Measurements from ENCODE around the gene HDAC6.
"Not testable (repeated sequence)": the region's sequence is repeated elsewhere in the genome, so short reads cannot be mapped to it uniquely, and the experiment has no call there.

HDAC6 gene

DNA sequence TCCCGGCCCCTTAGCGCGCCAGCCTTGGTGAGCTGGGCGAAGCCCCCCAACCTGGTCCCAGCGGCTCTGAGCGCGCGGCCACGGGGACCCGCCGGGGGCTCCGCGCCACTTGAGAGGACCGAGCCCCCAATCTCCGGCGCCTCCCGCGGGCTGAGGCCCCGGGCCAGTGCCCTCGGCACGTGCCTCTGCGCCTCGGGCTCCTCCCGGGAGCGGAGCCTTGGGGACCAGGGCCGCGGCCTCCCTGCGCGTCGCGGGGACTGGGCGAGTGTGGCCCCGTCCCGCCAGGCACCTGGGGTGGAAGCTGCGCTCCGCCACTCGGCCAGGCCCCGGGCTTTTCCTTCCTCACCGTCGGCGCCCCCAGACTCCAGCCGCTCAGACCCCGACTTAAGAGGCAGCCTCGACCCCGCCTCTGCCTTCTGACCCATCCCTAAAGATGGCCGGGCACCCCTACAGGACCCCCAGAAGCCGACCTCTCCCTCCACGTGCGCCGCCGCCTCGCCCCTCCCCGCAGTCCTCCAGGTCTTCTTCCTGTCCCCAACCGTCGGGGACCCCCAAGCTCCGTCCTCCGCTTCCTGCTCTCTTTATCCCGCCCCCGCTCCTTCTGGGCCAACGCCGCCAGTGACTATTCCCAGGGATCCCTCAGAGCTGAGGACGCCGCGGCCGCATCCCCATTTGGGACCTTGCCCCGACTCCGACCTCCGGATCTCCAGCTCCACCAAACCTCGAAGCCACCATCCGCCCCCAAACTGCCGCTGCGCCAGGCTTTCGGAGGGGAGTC, 25.2 kb downstream of the HDAC6 start:
- DNase-seq: no peak

DNA sequence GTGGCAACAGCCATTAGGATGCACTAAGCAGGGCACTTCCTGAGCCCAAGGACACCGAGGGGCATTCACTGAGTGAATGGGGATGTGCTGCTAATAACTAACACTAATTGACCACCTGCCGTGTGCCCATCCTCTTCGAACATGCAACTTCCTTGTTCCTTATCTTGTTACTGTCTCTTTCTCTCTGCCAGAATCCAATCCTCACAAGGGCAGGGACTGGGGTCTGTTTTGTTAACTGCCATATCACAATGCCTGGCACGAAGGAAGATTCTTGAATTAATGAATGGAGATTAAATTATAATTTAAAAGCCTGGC, 25.7 kb downstream of the HDAC6 start:
- no peak for DNase-seq

- no peak for DNase-seq
Measured at GRCh38 chrX:48829016-48829735, 27.3 kb downstream of the HDAC6 start.

- no peak for DNase-seq
Measured at GRCh38 chrX:48831136-48831908, 29.5 kb downstream of the HDAC6 start.

GRCh38 chrX:48831909-48832291, 30.0 kb downstream of the HDAC6 start:
- no peak for DNase-seq

GRCh38 chrX:48833542-48834138, 31.8 kb downstream of the HDAC6 start:
- DNase-seq: peak; percentile 17

GRCh38 chrX:48834383-48834709, 32.5 kb downstream of the HDAC6 start:
- DNase-seq: peak; percentile 47

GRCh38 chrX:48835524-48836329, 33.9 kb downstream of the HDAC6 start, which contains the start of gene PCSK1N:
Gene PCSK1N (minus strand): TSS chrX:48835610. CDS start chrX:48835532, 78 bp downstream.
- peak; percentile 95 for DNase-seq

DNA sequence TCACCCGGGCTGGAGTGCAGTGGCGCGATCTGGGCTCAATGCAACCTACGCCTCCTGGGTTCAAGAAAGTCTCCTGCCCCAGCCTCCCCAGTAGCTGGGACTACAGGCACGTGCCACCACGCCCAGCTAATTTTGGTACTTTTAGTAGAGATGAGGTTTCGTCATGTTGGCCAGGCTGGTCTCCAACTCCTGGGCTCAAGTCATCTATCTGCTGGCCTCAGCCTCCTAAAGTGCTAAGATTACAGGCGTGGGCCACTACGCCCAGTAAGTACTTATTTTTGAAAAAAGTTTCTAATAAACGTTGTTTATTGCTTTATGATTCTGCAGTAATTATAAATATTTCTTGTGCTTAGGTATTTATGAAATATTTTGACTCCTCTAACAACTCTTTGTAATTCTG, 37.8 kb downstream of the HDAC6 start:
- no peak for DNase-seq

GRCh38 chrX:48848847-48849246, 47.0 kb downstream of the HDAC6 start:
- peak; percentile 3 for DNase-seq

GRCh38 chrX:48852857-48853256, 51.0 kb downstream of the HDAC6 start:
- DNase-seq: no peak

- DNase-seq: not testable (repeated sequence)
Measured at GRCh38 chrX:48853494-48853893, 51.6 kb downstream of the HDAC6 start.

GRCh38 chrX:48854121-48854804, 52.4 kb downstream of the HDAC6 start:
- DNase-seq: not testable (repeated sequence)

- DNase-seq: peak; percentile 42
Measured at GRCh38 chrX:48854898-48855297, 53.0 kb downstream of the HDAC6 start.

DNA sequence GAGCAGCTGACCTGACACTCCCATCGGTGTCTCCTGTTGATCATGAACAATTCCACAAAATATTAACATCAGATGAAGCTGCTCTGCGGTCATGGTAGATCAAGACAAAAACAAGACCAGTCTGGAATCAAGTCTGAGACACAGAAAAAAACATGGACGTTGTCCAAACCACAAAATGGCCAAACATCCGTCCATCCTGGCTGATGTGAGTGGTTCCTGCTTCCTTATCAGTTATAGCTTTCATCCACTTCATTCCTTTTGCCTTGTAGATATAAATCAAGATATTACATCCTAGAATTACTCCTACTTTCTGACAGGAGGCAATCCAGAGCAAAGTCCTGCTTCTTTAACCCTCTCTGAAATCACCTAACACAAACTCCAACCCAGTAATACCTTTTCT, 62.3 kb downstream of the HDAC6 start:
- no peak for DNase-seq

- DNase-seq: not testable (repeated sequence)
Measured at GRCh38 chrX:48872017-48872416, 70.2 kb downstream of the HDAC6 start.
